Pancreas (tissue), 10 donors: ENCODE data around the gene LRRC10. TPM values are rescaled to one million over a fixed set of nuclear protein-coding genes. Genes with fewer than 3 reads are reported as not detected.

Experiments used
- ATAC-seq, 4 donors: fragments of 200-7000 bp; cut with Tn5 transposase; one replicate each; pipeline versions ENCODE4 v1.8.0 to v1.9.1; 2020; ENCODE audit warnings: mild to moderate bottlenecking in 4 of 4, moderate library complexity in 4 of 4
- DNase-seq, 6 donors: peaks; one replicate each; pipeline ENCODE4 v3.0.0-alpha.2; 2020
- FAIRE-seq: peaks from 2 replicates; lab custom pipeline; 2012; peaks lifted over from hg19 to GRCh38; lab: Jason Lieb, UNC
- H3K27ac ChIP-seq, 4 donors: fragments of 200-600 bp; sonication (generic); 1 replicate in 3 of 4; 2 replicates in 1 of 4; pipeline versions ENCODE4 v1.5.0 to v1.8.0; 2020
- H3K27me3 ChIP-seq, 4 donors: fragments of 200-600 bp; one replicate each; pipeline ENCODE4 v1.8.0; 2021
- H3K36me3 ChIP-seq, 3 donors: fragments of 200-600 bp; sonication (generic) in 1 of 3; one replicate each; pipeline versions ENCODE4 v1.5.0 to v1.8.0; 2020 to 2021
- H3K4me1 ChIP-seq, 3 donors: fragments of 200-600 bp; one replicate each; pipeline ENCODE4 v1.8.0; 2021
- H3K4me3 ChIP-seq, 4 donors: fragments of 200-600 bp; sonication (generic) in 2 of 4; one replicate each; pipeline versions ENCODE4 v1.5.0 to v1.8.0; 2020 to 2021
- H3K9me3 ChIP-seq, 4 donors: fragments of 200-600 bp; one replicate each; pipeline ENCODE4 v1.8.0; 2021
- WGBS, 2 donors: extraction: QIAGEN DNeasy Blood & Tissue Kit; methylation state at CpG; one replicate each; pipeline ENCODE4 v1.1.7; 2013; 5-methylcytosine and 5-hydroxymethylcytosine counted together
- intact Hi-C, 3 donors: fragments of 100-400 bp; cut with DNase I; formaldehyde crosslinking; loops; one replicate each; pipeline versions ENCODE4 v1.11.1 to v1.14.2; 2022
- polyA plus RNA-seq, 2 donors: library from polyadenylated mRNA; stranded (reverse); fragments of 200-250 nt; gene quantifications; one replicate each; pipeline ENCODE4 v1.2.3, GENCODE V29; 2013
- total RNA-seq, 6 donors: library from RNA; stranded (reverse); fragmentation: NEBNext Ultra II Directional in 4 of 6; extraction: Animal tissue kit (Norgen Biotek cat#: 25700) in 4 of 6; gene quantifications; one replicate each; pipeline versions ENCODE4 v1.2.1 to v1.2.4, GENCODE V29; 2021 to 2023
- TF ChIP-seq, protein P1 (sequence below), 4 donors: fragments of 200-600 bp; sonication (generic) in 3 of 4; IDR thresholded peaks; one replicate each; pipeline versions ENCODE4 v1.5.0 to v1.8.0; 2021; ENCODE audit warnings: antibody characterized with exemption in 4 of 4
- donor health status: healthy with polysubstance abuse.
- donor health status: DM: no; HTN: no; CAD: no; lungs with moderate emphysema.
- donor health status: DM: no; HTN: no; CAD: no.
- donor health status: control.
- donor health status: control.
- donor health status: Bipolar disorder and iron deficiency.
- donor health status: DM: yes; HTN: yes; CAD: no.
- donor health status: DM: no; HTN: no; CAD: no.
- donor health status: DM: no; HTN: no; CAD: no.
- donor health status: DM: yes; HTN: yes; CAD: no.

The LRRC10 gene
- total and polyA plus RNA-seq, 8 donors: not detected

DNA sequence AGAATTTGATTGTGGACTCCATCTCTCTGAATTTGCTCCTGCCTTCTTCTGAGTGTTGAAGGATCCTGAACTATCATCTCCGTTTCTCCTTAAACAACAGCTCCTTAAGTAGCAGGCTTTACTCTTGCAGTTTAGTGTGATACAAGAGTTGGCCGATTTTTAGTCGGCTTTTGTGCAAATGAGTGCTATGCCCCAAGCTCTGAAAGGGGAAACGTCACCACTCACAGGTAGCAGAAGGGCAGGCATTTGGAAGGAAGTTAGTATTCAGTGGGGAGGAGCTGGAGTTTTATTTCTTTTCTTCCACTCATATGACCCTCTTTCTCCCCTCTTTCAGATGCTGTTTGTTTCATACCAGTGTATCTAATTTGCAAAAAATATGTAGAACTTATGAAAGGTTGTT is 36.5 kb upstream of the LRRC10 start:
- no peak for ATAC-seq
- H3K27ac ChIP-seq: no peak overlapping the region
- H3K4me3 ChIP-seq: no peak overlapping the region
- no peaks in the 10 kb centered on the region for H3K36me3 ChIP-seq
- DNase-seq: no peak
- no peaks in the 10 kb centered on the region for H3K4me1 ChIP-seq
- WGBS, 2 donors: 54 to 65% methylated on average over 4 of the region's 4 CpGs
- no peaks in the 10 kb centered on the region for H3K27me3 ChIP-seq
- TF ChIP-seq, protein P1, sequence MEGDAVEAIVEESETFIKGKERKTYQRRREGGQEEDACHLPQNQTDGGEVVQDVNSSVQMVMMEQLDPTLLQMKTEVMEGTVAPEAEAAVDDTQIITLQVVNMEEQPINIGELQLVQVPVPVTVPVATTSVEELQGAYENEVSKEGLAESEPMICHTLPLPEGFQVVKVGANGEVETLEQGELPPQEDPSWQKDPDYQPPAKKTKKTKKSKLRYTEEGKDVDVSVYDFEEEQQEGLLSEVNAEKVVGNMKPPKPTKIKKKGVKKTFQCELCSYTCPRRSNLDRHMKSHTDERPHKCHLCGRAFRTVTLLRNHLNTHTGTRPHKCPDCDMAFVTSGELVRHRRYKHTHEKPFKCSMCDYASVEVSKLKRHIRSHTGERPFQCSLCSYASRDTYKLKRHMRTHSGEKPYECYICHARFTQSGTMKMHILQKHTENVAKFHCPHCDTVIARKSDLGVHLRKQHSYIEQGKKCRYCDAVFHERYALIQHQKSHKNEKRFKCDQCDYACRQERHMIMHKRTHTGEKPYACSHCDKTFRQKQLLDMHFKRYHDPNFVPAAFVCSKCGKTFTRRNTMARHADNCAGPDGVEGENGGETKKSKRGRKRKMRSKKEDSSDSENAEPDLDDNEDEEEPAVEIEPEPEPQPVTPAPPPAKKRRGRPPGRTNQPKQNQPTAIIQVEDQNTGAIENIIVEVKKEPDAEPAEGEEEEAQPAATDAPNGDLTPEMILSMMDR (IDR thresholded peaks at IDR 0.05): no peak
- FAIRE-seq: no peak
- no peaks in the 10 kb centered on the region for H3K9me3 ChIP-seq
- intact Hi-C loops: no loop called here

DNA sequence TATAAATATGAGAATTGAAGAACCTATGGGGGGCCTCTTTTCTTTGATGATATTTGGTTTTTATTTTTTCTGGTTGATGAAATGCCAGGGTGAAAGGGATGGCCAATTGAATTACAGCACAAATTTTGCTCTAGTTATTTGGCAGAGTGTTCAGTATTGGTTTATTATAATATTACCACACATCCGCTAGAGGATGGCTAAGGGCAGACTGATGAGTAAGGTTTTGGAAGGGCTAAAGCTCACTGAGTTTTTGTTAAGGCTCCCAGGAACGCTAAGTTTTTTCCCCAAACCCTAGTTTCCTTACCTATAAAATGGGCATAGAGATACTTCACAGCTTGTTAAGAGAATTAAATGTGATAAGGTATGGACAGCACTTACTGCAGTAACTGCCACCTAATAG is 34.3 kb upstream of the LRRC10 start:
- TF ChIP-seq, protein P1 (IDR thresholded peaks at IDR 0.05): no peak
- Histone ChIP-seq H3K36me3 (no peaks in the 10 kb centered on the region), H3K27ac (no peak overlapping the region), H3K9me3 (no peaks in the 10 kb centered on the region), H3K27me3 (no peaks in the 10 kb centered on the region), H3K4me1 (no peaks in the 10 kb centered on the region), H3K4me3 (no peak overlapping the region)
- WGBS, 2 donors: 84 to 87% methylated on average over 2 of the region's 2 CpGs
- no peak for ATAC-seq
- FAIRE-seq: no peak
- intact Hi-C loops: no loop called here
- DNase-seq: no peak

DNA sequence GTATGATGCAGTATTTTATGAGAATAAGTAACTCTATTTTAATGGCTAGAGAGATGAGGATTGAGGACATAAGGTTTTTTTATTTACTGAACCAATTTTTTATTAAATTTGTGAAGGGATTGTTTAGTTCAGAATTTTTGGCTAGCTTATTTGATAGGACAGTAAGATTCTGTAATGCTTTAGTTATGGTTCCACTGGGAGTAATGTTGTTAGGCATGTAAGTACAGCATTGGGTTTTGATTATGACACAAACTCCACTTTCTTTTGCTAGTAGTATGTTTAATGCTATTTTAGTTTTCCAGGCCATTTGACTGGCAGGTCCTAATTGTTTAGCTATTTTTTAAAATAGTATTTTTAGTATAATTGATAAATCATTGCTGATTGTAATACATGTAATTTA is 33.8 kb upstream of the LRRC10 start:
- no peak overlapping the region for H3K27ac ChIP-seq
- no peak for FAIRE-seq
- intact Hi-C loops: no loop called here
- no peak for DNase-seq
- H3K9me3 ChIP-seq: no peaks in the 10 kb centered on the region
- no peaks in the 10 kb centered on the region for H3K27me3 ChIP-seq
- no peak overlapping the region for H3K4me3 ChIP-seq
- H3K36me3 ChIP-seq: no peaks in the 10 kb centered on the region
- TF ChIP-seq, protein P1 (IDR thresholded peaks at IDR 0.05): no peak
- ATAC-seq: no peak
- no peaks in the 10 kb centered on the region for H3K4me1 ChIP-seq

DNA sequence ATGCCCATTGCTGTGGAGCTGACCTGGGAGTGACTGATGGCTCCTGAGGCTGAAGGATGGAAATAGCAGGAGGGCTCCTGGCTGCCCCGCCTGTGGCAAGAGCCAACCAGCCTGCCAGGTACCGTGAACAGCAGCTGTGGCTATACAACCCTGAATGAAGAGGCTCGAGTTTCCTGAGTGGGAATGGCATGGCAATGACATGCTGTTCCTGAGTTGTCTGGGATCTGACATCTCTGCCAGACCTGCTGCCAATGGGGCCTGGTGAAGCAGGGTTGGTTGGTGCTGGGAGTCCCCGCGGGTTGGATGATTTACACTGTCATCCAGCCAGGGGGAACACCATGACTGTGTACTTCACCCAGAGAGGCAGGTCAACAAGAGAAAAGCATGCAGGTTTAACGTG is 31.8 kb upstream of the LRRC10 start:
- Histone ChIP-seq H3K27me3 (no peaks in the 10 kb centered on the region), H3K27ac (no peak overlapping the region), H3K9me3 (no peaks in the 10 kb centered on the region), H3K36me3 (no peaks in the 10 kb centered on the region), H3K4me3 (no peak overlapping the region), H3K4me1 (no peaks in the 10 kb centered on the region)
- DNase-seq (no peak), FAIRE-seq (no peak), ATAC-seq (no peak)
- TF ChIP-seq, protein P1 (IDR thresholded peaks at IDR 0.05): no peak
- intact Hi-C loops: no loop called here
- WGBS, 2 donors: 72 to 73% methylated on average over 6 of the region's 6 CpGs

DNA sequence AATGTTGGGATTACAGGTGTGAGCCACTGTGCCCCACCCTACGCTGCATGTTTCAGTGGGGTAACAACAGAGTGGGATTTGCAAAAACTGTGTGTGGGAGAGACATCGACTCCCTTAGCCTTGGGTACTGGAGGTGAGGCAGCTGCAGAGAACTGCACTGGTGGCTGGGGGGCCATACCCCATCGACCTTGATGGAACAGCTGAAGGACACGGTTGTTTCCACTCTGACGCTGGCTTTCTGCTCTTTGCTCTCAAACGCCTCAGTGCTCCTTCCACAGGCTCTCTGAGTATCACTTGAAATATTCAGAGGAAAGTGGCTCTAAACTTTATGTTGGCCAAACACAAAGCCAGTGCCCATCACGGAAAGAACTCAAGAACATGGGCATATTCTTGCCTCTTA is 30.8 kb upstream of the LRRC10 start:
- TF ChIP-seq, protein P1 (IDR thresholded peaks at IDR 0.05): no peak
- H3K27ac ChIP-seq: no peak overlapping the region
- no peaks in the 10 kb centered on the region for H3K4me1 ChIP-seq
- 71 to 82% methylated on average over 7 of the region's 7 CpGs for WGBS, 2 donors
- no peak for ATAC-seq
- no peaks in the 10 kb centered on the region for H3K9me3 ChIP-seq
- H3K36me3 ChIP-seq: no peaks in the 10 kb centered on the region
- DNase-seq: no peak
- no peak for FAIRE-seq
- no peaks in the 10 kb centered on the region for H3K27me3 ChIP-seq
- intact Hi-C loops: no loop called here
- no peak overlapping the region for H3K4me3 ChIP-seq
